Measurements from ENCODE around the gene GABRP.

GABRP gene

DNA sequence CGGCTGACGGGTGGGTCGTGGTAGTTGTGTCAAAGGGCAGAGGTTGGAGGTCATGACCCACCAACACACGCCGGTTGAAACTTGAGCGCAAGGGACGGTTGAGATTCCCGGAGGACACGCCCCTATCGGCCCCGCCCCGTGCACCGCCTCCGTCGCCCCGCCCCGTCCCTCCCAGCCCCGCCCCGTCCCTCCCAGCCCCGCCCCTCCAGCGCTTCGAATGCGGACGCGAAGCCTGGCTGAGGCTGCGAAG, 78.1 kb downstream of the GABRP start:
- DNase-seq (ENCODE audit: low spot score): peak; percentile 90

GRCh38 chr5:170861917-170862766, 78.6 kb downstream of the GABRP start, which contains the start of gene RANBP17:
RANBP17 (plus strand) TSS chr5:170862018.
- DNase-seq (ENCODE audit: low spot score): peak; percentile 64

- DNase-seq (ENCODE audit: low spot score): no peak
Measured at GRCh38 chr5:170863646-170864045, 80.1 kb downstream of the GABRP start.

All from GM03348 (cell line).